B cell (primary cell): ENCODE data around the gene HOATZ. TPM values are rescaled to one million over a fixed set of nuclear protein-coding genes. Genes with fewer than 3 reads are reported as not detected.

Experiments
- ATAC-seq: fragments of 200-7000 bp; cut with Tn5 transposase; one replicate; pipeline ENCODE4 v1.10.0; 2021; ENCODE audit warnings: low read depth, mild to moderate bottlenecking, moderate number of reproducible peaks, moderate library complexity
- CTCF ChIA-PET: fragments of 350-600 bp; sonication (Branson Sonifier 250); formaldehyde crosslinking; loops from one replicate; lab custom pipeline; 2021; ENCODE audit warnings: antibody characterized with exemption, inconsistent platforms; lab: Charles Lee
- POLR2A ChIA-PET: fragments of 350-600 bp; sonication (Branson Sonifier 250); formaldehyde crosslinking; loops from one replicate; lab custom pipeline; 2021; ENCODE audit warnings: antibody characterized with exemption; lab: Charles Lee
- DNase-seq: peaks from one replicate; pipeline ENCODE4 v3.0.0; 2013
- H2AFZ ChIP-seq: 2 replicates; pipeline ENCODE4 v1.6.1; 2012; ENCODE audit warnings: mild to moderate bottlenecking, low read depth, low read length; ENCODE audit not compliant: insufficient read depth, poor library complexity, severe bottlenecking
- H3K27ac ChIP-seq, 2 donors: 1 replicate in 1 of 2; 2 replicates in 1 of 2; pipeline ENCODE4 v1.5.1; 2012 to 2013; ENCODE audit warnings: low read length in 2 of 2, mild to moderate bottlenecking in 2 of 2, moderate library complexity in 1 of 2
- H3K27me3 ChIP-seq, 4 experiments: fragments of 200-600 bp in 1 of 4; sonication (generic) in 1 of 4; replicated peaks in 1 of 4; 1 replicate in 2 of 4; 2 replicates in 2 of 4; pipeline versions ENCODE4 v1.6.1 to v1.7.0; 2013 to 2016; ENCODE audit warnings: low read length in 3 of 4, mild to moderate bottlenecking in 2 of 4, mixed read lengths in 1 of 4, moderate library complexity in 1 of 4; ENCODE audit not compliant: insufficient read depth in 4 of 4, control insufficient read depth in 3 of 4; ENCODE audit errors: control extremely low read depth in 1 of 4
- H3K36me3 ChIP-seq, 2 experiments: replicated peaks in 1 of 2; 1 replicate in 1 of 2; 2 replicates in 1 of 2; pipeline versions ENCODE4 v1.6.1 to v1.7.1; 2013; ENCODE audit warnings: low read length in 1 of 2; ENCODE audit not compliant: insufficient read depth in 2 of 2, control insufficient read depth in 1 of 2; ENCODE audit errors: control extremely low read depth in 1 of 2, extremely low read depth in 1 of 2
- H3K4me1 ChIP-seq, 2 donors: fragments of 200-600 bp in 1 of 2; sonication (generic) in 1 of 2; 1 replicate in 1 of 2; 2 replicates in 1 of 2; pipeline versions ENCODE4 v1.5.1 to v1.6.1; 2013 to 2017; ENCODE audit warnings: low read length in 2 of 2; ENCODE audit not compliant: control insufficient read depth in 2 of 2, insufficient read depth in 2 of 2
- H3K4me2 ChIP-seq: replicated peaks from 2 replicates; pipeline ENCODE3; 2012; ENCODE audit warnings: mild to moderate bottlenecking, low read depth, low read length; ENCODE audit not compliant: poor library complexity, severe bottlenecking
- H3K4me3 ChIP-seq, 5 experiments: fragments of 200-600 bp in 1 of 5; sonication (generic) in 1 of 5; 1 replicate in 3 of 5; 2 replicates in 2 of 5; pipeline versions ENCODE4 v1.5.1 to v1.7.0; 2011 to 2016; ENCODE audit warnings: low read length in 4 of 5, mild to moderate bottlenecking in 4 of 5, low read depth in 2 of 5, control low read depth in 1 of 5, moderate library complexity in 1 of 5; ENCODE audit not compliant: insufficient read depth in 1 of 5; ENCODE audit errors: control extremely low read depth in 1 of 5, extremely low read depth in 1 of 5
- H3K79me2 ChIP-seq: fragments of 200-600 bp; sonication (generic); one replicate; pipeline ENCODE4 v1.6.0; 2016; ENCODE audit warnings: low read length; ENCODE audit not compliant: control insufficient read depth, insufficient read depth
- H3K9ac ChIP-seq: fragments of 200-600 bp; sonication (generic); 2 replicates; pipeline ENCODE4 v1.6.1; 2017; ENCODE audit warnings: mild to moderate bottlenecking, low read length, moderate library complexity
- H3K9me3 ChIP-seq, 3 donors: one replicate each; pipeline versions ENCODE4 v1.6.1 to v1.7.1; 2013; ENCODE audit warnings: low read length in 2 of 3; ENCODE audit not compliant: control insufficient read depth in 2 of 3, insufficient read depth in 1 of 3; ENCODE audit errors: control extremely low read depth in 1 of 3
- H4K20me1 ChIP-seq: 2 replicates; pipeline ENCODE4 v1.6.0; 2012; ENCODE audit warnings: mild to moderate bottlenecking, low read length; ENCODE audit not compliant: insufficient read depth, control insufficient read depth, poor library complexity, severe bottlenecking
- H3K27ac Mint-ChIP-seq: one replicate; pipeline ENCODE4 v1.8.0; 2021; ENCODE audit warnings: mixed read lengths
- H3K27me3 Mint-ChIP-seq: one replicate; pipeline ENCODE4 v1.8.0; 2021; ENCODE audit warnings: mixed read lengths
- H3K4me1 Mint-ChIP-seq: one replicate; pipeline ENCODE4 v1.8.0; 2021; ENCODE audit warnings: mixed read lengths
- H3K4me3 Mint-ChIP-seq: one replicate; pipeline ENCODE4 v1.8.0; 2021; ENCODE audit warnings: mixed read lengths
- H3K9me3 Mint-ChIP-seq: one replicate; pipeline ENCODE4 v1.8.0; 2022; ENCODE audit warnings: mixed read lengths; ENCODE audit not compliant: insufficient read depth
- EZH2 ChIP-seq: IDR thresholded peaks from 2 replicates; pipeline ENCODE4 v1.6.1; 2012; ENCODE audit warnings: borderline replicate concordance, low read depth, mild to moderate bottlenecking, moderate library complexity, low read length; ENCODE audit not compliant: insufficient read depth, poor library complexity, severe bottlenecking
- WGBS: methylation state at CpG from one replicate; pipeline ENCODE4 v1.1.5; 2013; ENCODE audit warnings: missing lambda C conversion rate; ENCODE audit not compliant: insufficient coverage; 5-methylcytosine and 5-hydroxymethylcytosine counted together
- intact Hi-C: fragments of 100-400 bp; cut with micrococcal nuclease; formaldehyde crosslinking; loops from one replicate; pipeline ENCODE4 v1.10.0; 2022
- polyA plus RNA-seq: library from polyadenylated mRNA; depleted of rRNA; stranded (reverse); fragments of >200 nt; gene quantifications from 2 replicates; pipeline ENCODE4 v1.2.3, GENCODE V29; 2012
- total RNA-seq, 2 donors: library from RNA; stranded (reverse); fragments of 120-200 nt in 1 of 2; gene quantifications; 1 replicate in 1 of 2; 2 replicates in 1 of 2; pipeline versions ENCODE4 v1.2.3 to v1.2.4, GENCODE V29; 2013 to 2022
- TF ChIP-seq, protein P1 (sequence below): fragments of 200-600 bp; IDR thresholded peaks from one replicate; pipeline ENCODE4 v1.8.0; 2022; ENCODE audit warnings: antibody characterized with exemption, mild to moderate bottlenecking

HOATZ gene
- total and polyA plus RNA-seq, 2 donors (not counting 1 experiment from before 2014, with no cell fraction given): not detected

DNA sequence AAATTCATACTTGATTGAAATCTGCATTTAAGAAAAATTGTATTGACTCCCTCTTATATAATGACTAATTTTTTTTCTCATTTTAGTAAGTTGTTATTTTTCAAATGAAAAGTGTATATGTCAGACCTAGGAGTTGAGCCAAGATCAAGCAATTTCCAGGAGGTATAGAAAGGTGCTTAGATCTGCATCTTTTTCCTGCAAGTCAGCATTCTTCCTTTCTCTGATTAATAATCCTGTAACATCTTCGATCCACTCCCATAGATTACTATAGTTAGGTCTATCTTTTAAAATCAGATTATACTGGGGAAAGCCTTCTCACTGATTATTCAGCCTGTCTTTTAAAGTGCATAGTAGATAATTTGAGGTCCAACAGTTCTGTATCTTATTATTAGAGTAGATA, 12.7 kb downstream of the HOATZ start:
- no peak overlapping the region for H3K9ac ChIP-seq
- CTCF ChIA-PET: no interaction called here
- WGBS: no CpG with 5 or more reads among the region's 1 CpG
- H3K9me3 Mint-ChIP-seq: no peaks in the 10 kb centered on the region
- no peak for TF ChIP-seq EZH2
- TF ChIP-seq, protein P1, sequence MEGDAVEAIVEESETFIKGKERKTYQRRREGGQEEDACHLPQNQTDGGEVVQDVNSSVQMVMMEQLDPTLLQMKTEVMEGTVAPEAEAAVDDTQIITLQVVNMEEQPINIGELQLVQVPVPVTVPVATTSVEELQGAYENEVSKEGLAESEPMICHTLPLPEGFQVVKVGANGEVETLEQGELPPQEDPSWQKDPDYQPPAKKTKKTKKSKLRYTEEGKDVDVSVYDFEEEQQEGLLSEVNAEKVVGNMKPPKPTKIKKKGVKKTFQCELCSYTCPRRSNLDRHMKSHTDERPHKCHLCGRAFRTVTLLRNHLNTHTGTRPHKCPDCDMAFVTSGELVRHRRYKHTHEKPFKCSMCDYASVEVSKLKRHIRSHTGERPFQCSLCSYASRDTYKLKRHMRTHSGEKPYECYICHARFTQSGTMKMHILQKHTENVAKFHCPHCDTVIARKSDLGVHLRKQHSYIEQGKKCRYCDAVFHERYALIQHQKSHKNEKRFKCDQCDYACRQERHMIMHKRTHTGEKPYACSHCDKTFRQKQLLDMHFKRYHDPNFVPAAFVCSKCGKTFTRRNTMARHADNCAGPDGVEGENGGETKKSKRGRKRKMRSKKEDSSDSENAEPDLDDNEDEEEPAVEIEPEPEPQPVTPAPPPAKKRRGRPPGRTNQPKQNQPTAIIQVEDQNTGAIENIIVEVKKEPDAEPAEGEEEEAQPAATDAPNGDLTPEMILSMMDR: no peak
- no peak overlapping the region for H3K27ac Mint-ChIP-seq
- no peak overlapping the region for H2AFZ ChIP-seq
- peaks cover 29% of the 10 kb centered on the region for H3K27me3 Mint-ChIP-seq
- H3K4me3 ChIP-seq: no peak overlapping the region
- H4K20me1 ChIP-seq: no peaks in the 10 kb centered on the region
- H3K9me3 ChIP-seq: no peaks in the 10 kb centered on the region
- H3K4me1 ChIP-seq: no peaks in the 10 kb centered on the region
- H3K79me2 ChIP-seq: no peaks in the 10 kb centered on the region
- intact Hi-C loops: no loop called here
- POLR2A ChIA-PET: no interaction called here
- DNase-seq: no peak
- no peak overlapping the region for H3K4me2 ChIP-seq
- H3K27me3 ChIP-seq: peaks cover 0 to 7% (median 0%) of the 10 kb centered on the region in 4 experiments
- ATAC-seq: no peak
- no peak overlapping the region for H3K27ac ChIP-seq
- H3K4me1 Mint-ChIP-seq: no peaks in the 10 kb centered on the region
- no peaks in the 10 kb centered on the region for H3K36me3 ChIP-seq
- no peak overlapping the region for H3K4me3 Mint-ChIP-seq

DNA sequence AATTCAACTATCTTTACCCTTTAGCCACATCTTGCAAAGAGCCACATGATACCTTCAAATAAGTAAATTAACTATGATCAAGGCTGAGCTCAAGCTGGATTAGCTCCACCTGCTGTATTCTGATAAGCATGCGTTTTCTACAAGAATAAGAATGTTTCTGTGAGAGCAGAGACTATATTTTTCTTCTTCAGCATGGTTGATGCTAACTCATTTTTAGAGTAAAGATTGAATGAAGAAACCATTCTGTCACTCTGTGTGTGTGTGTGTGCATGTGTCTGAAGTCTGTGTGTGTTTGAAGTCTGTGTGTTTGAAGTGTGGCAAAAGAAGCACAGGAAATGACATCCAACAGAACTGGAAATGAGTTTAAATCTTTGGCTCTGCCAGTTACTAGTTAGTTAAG, 14.0 kb downstream of the HOATZ start:
- H3K9me3 ChIP-seq: no peaks in the 10 kb centered on the region
- no CpG with 5 or more reads among the region's 1 CpG for WGBS
- ATAC-seq: no peak
- no peak overlapping the region for H3K4me2 ChIP-seq
- no peaks in the 10 kb centered on the region for H3K36me3 ChIP-seq
- Mint-ChIP-seq H3K4me3 (no peak overlapping the region), H3K27me3 (peaks cover 30% of the 10 kb centered on the region), H3K9me3 (no peaks in the 10 kb centered on the region), H3K4me1 (no peaks in the 10 kb centered on the region), H3K27ac (no peak overlapping the region)
- H3K79me2 ChIP-seq: no peaks in the 10 kb centered on the region
- CTCF ChIA-PET: no interaction called here
- H3K4me1 ChIP-seq: no peaks in the 10 kb centered on the region
- intact Hi-C loops: no loop called here
- H4K20me1 ChIP-seq: no peaks in the 10 kb centered on the region
- H2AFZ ChIP-seq: no peak overlapping the region
- no peak overlapping the region for H3K4me3 ChIP-seq
- no peak overlapping the region for H3K27ac ChIP-seq
- no peak for DNase-seq
- TF ChIP-seq, protein P1: no peak
- no peak for TF ChIP-seq EZH2
- H3K27me3 ChIP-seq: peaks cover 0 to 5% (median 1%) of the 10 kb centered on the region in 4 experiments
- no peak overlapping the region for H3K9ac ChIP-seq
- POLR2A ChIA-PET: no interaction called here
